ENCODE measurements around the gene MCF2.

GRCh38 chrX:139533444-139533843, 174.5 kb downstream of the MCF2 start:
- no peak for TF ChIP-seq CTCF (conservative IDR thresholded peaks at IDR 0.05; ENCODE audit: low read depth, low read length)
- no peak for TF ChIP-seq EZH2phosphoT487 (IDR thresholded peaks at IDR 0.05; ENCODE audit: borderline replicate concordance, low read length)

All from PC-3 (cell line).